HG03097 (cell line): Measurements from ENCODE around the gene PRSS27.
A peak's percentile ranks its signal among the peaks of the same experiment; 100 is the strongest.

Source experiments
- ATAC-seq: cut with Tn5 transposase; IDR thresholded peaks from one replicate; pipeline ENCODE4 v1.9.1; 2021; ENCODE audit not compliant: unreplicated experiment, low FRiP score

PRSS27 gene

GRCh38 chr16:2752035-2752849 lies 32.2 kb upstream of the PRSS27 start, which contains the start of gene SRRM2:
SRRM2 (plus strand) TSS chr16:2752638; CDS start chr16:2756365, 3,727 bp downstream.
- ATAC-seq: peak; percentile 70

DNA sequence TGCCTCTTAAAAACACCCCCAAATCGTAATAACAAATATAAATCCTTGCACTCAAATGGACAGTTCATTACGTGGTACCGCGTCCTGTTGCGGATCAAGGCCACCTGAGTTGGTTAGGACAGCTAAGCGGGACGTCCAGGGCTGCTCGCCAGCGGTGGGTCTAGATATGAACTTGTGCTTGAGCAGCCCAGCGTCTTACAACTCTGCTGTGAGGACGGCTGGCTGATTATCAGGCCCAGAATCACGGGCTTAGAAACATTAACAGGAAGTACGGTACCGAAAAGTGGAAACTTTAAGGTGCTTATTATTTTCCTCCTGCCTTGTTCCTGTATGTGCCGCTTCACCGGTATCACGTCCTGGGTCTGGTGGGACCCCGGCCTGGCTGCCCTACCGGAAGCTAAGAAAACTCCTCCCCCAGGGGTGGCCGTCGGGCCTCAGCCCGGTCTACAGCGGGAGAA lies 31.6 kb upstream of the PRSS27 start:
- ATAC-seq: no peak

- no peak for ATAC-seq
Measured at GRCh38 chr16:2749936-2750335, 29.9 kb upstream of the PRSS27 start.

DNA sequence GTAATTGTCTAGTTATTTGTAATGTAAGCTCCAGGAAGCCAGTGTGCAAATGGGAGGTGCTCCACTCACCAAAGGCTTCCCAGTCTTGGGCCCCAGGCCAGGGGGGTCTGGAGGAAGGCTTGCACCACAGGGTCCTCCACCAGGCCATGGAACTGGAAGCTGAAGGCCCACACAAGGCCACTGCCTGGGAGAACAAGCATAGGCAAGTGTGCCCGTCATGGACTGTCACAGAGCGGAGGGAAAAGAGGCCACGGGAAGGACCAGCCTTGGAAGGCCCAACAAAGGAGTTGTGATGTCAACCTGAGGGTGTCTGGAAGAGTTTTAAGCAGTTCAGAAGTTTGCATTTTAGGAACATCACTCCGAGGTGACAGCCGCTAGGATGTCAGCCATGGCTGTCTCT lies 29.5 kb upstream of the PRSS27 start:
- ATAC-seq: no peak

GRCh38 chr16:2748757-2749455 lies 28.9 kb upstream of the PRSS27 start:
- ATAC-seq: no peak

- ATAC-seq: no peak
Measured at GRCh38 chr16:2745961-2746360, 25.9 kb upstream of the PRSS27 start.

DNA sequence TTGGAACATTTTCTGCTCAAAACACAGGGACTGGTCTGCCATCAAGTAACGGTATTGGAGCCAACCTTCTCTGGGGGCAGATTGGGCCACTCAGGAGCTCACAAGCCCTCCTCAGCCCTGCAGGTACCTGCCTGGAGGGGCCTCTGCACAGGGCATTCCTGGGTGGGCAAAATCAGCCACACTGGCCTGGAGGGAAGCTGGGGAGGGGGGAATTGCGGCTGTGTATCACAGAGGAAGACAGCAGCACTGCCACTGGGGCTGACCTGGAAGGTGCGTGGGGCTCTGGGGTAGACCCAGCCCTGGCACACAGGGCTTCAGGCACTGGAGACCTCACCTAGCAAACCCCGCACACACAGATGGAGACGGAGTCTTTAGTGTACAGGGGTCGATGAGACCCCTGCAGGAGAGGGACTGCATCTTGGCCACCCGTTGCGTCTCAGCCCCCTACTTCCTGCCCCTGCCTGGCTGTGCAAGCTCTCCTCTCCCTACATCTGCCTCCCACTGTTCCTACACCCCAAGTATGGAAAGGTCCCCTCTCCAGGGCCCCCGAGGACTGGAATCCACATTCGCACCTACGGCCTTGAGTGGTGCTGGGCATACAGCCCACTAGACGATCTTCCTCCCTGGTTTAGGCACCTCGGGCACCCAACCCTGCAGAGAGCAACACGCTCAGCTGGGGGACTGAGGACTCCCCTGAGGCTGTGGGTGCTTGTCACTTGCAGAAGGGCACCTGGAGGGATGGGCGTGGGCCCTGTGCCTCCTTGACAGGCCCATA lies 25.3 kb upstream of the PRSS27 start:
- no peak for ATAC-seq

DNA sequence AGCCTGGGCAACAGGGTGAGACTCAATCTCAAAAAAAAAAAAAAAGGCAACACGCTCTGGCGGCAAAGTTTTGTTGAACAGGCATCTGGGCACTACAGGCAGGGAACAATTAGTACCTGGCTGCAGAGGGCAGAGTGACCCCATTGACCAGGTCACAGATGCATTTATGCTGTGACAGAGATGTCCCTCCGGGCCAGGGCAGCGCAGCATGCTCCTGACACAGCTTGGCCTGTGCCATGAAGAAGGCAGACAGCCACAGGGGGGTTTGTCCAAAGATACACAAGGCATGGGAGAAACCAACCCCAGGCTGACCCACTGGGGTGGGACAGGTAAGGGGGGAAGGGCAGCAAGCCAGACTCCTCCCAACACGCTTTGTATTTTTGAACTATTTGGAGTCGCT lies 24.7 kb upstream of the PRSS27 start:
- ATAC-seq: no peak

- ATAC-seq: no peak
Measured at GRCh38 chr16:2743007-2743810, 23.2 kb upstream of the PRSS27 start.

- no peak for ATAC-seq
Measured at GRCh38 chr16:2742323-2743006, 22.4 kb upstream of the PRSS27 start.

DNA sequence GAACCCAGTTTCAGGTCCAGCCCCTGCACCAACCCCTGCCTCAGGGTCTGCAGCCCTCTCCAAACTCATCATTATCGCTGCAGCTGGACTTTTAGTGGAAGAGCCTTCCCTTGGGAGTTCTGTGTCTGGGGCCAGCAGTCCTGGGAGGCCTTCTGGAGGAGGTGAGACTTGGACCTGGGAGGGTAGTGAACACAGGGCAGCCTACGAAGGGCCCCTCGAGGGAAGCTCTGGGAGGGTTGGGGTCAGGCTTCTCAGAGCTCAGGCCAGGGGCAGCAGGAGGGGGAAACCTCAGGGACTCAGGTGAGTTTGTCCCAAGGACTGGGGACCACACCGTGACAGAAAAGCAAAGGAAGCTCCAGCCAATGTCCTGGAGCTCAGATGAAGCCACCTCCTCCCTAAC lies 21.1 kb upstream of the PRSS27 start:
- ATAC-seq: no peak

- ATAC-seq: no peak
Measured at GRCh38 chr16:2740476-2740875, 20.5 kb upstream of the PRSS27 start.

GRCh38 chr16:2739625-2740430 lies 19.8 kb upstream of the PRSS27 start:
- ATAC-seq: no peak

DNA sequence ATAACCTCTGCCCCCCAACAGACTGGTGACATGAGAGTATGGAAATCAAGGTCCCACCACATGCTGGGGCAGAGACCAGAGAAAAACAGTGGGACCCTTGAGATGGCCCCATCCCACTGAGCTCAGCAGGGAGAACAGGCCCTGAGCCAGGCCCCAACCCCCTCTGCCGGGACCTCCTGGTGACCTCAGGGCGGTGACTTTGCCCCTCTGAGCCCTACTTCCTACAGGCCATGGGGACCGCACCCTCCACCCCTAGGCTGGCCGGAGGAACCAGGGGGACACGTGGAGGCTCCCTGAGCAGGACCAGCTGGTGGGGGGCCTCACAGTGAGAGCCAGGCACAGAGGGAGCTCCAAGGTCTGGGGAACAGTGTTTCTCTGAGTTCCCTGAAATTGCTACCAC lies 18.6 kb upstream of the PRSS27 start:
- ATAC-seq: no peak

DNA sequence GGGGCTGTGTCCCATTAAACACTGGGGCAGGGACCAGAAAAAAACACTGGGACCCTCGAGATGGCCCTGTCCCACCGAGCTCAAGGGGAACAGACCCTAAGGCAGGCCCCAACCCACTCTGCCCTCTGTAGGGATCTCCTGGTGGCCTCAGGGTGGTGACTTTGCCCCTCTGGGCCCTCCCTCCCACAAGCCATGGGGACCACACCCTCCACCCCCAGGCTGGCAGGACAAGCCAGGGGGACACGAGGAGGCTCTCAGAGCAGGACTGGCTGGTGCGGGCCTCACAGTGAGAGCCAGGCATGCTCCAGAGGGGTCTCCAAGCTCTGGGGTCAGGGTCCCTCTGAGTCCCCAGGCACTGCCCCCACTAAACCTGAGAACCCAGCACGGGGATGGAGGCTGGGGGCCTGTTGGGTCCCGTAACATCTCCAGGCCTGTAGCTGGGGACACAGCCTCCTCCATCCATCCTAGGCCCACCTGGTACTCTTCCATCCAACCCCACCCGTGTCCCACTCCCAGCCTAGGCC lies 17.9 kb upstream of the PRSS27 start:
- no peak for ATAC-seq

- ATAC-seq: no peak
Measured at GRCh38 chr16:2737238-2737605, 17.2 kb upstream of the PRSS27 start.

DNA sequence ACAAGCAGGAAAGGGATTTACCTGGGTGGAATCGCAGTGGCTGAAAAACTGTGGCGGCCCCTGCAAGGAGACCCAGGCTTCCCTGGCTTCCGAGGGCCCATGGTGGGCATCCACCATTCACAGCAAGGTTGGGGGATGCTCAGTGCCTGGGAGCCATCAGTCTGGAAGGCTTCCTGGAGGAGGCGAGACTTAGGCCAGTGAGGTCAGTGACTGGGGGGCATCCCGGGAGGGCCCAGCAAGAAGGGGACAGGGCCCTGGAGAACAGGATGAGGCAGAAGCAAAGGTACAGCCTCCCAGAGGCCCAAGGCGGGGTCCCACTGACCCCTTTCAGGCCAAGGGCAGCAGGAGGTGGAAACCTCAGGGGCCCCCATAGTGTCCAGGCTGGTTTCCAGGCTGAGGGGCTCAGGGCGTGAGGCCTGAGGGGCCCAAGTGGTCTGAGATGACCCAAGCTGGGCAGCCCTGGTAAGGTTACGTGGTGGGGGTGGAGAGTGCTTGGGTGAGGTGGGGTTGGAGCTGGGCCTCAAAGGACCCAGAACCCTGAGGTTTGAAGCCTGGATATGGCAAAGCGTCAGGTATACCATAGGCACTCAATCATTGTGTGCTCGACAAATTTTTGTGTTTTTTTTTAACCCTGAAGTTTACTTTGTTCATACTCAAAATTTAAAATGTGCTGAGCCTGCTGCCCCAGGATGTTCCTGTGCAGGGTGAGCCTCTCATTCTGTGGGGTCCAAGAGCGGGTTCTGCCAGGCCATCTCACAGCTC lies 16.6 kb upstream of the PRSS27 start:
- ATAC-seq: no peak
